ENCODE results near the gene BCL2L12. TPM values are rescaled to one million over a fixed set of nuclear protein-coding genes. Genes with fewer than 3 reads are reported as not detected.

BCL2L12 gene
- polyA plus RNA-seq, 1 of the 3 experiments (the other 2 are of a cell fraction): 27.9 TPM

- no peaks in the 10 kb centered on the region for H3K79me2 ChIP-seq (ENCODE audit: insufficient read depth)
- H3K4me3 ChIP-seq (ENCODE audit: low read depth in 2 of 2, low read length in 1 of 2): no peak overlapping the region
- no peaks in the 10 kb centered on the region for H3K9me3 ChIP-seq
- H3K9ac ChIP-seq: no peak overlapping the region
- ChIA-PET CTCF (interaction anchor here (1.5 to 5.5 kb wide), 3 partner anchors 16 to 20 kb away, joined by 4 to 26 read pairs (median 5); no protein-coding TSS in a partner anchor), POLR2A (interaction anchor here (2.1 kb wide), 1 partner anchor 8 kb away, joined by 6 read pairs; no protein-coding TSS in a partner anchor)
- no peak overlapping the region for H3K4me2 ChIP-seq
- TF ChIP-seq SMC3 (IDR thresholded peaks at IDR 0.05; ENCODE audit: low read depth, low read length): no peak
- no peak for TF ChIP-seq TCF12 (IDR thresholded peaks at IDR 0.05)
- TF ChIP-seq JUND (IDR thresholded peaks at IDR 0.05): no peak
- no peak for TF ChIP-seq POLR2AphosphoS5 (IDR thresholded peaks at IDR 0.05; ENCODE audit: low read depth, low read length)
- TF ChIP-seq RXRA (IDR thresholded peaks at IDR 0.05; ENCODE audit: borderline replicate concordance, low read depth): no peak
- no peak for TF ChIP-seq CHD2 (IDR thresholded peaks at IDR 0.05; ENCODE audit: low read length, partially characterized antibody)
- H3K9me2 ChIP-seq: no peaks in the 10 kb centered on the region
- H3K4me1 ChIP-seq (ENCODE audit: control insufficient read depth in 1 of 2, insufficient read depth in 2 of 2, low read depth in 1 of 2, low read length in 1 of 2): no peaks in the 10 kb centered on the region
- H3F3A ChIP-seq (replicated peaks; ENCODE audit: insufficient read depth): peaks cover 10% of the 10 kb centered on the region
- no peak for DNase-seq
- 0 out of 2 replicates have a peak, but pooled peaks cover 7% of the 10 kb centered on the region for H4K20me1 ChIP-seq (ENCODE audit: insufficient read depth)
- H3K27me3 ChIP-seq (ENCODE audit: insufficient read depth): no peaks in the 10 kb centered on the region
- H3K36me3 ChIP-seq (replicated peaks in 1 of 2; ENCODE audit: control insufficient read depth in 1 of 2, insufficient read depth in 2 of 2, low read length in 1 of 2): peaks cover 19 to 73% of the 10 kb centered on the region in 2 experiments
- no peak overlapping the region for H2AFZ ChIP-seq (ENCODE audit: low read depth)
- H3K27ac ChIP-seq (ENCODE audit: low read depth in 2 of 2, low read length in 1 of 2): no peak overlapping the region
- WGBS (ENCODE audit: low lambda C conversion rate): 90% methylated on average over 11 of the region's 17 CpGs
Observed at GRCh38 chr19:49656456-49657109, 9.2 kb upstream of the BCL2L12 start.

DNA sequence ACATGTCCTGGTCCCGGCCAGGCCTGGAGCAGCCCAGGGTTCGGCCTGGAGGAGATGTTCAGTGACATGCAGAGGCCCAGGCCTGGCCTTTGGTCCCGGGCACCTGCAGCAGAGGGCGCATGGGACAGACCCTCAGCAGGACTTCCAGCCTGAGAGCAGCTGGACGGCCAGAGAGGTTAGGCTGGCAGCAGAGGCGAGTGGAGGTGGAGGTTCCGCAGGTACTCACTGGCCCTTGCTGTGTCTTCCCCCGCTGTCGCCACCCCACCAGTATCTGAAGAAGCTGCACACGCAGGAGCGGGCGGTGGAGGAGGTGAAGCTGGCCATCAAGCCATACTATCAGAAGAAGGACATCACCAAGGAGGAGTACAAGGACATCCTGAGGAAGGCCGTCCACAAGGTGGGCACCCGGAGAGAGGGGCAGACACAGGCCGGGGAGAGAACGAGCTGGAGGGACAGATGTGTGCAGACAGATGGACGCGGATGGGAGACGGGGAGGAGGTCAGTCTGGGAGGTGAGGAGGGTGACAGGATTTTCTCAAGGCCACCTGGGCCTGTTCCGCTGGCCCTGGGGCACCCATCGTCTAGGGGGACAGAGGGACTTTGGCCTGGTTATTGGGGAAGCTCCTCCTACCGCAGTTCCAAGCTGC lies 8.1 kb upstream of the BCL2L12 start:
- Histone ChIP-seq H3K4me1 (ENCODE audit: control insufficient read depth in 1 of 2, insufficient read depth in 2 of 2, low read depth in 1 of 2, low read length in 1 of 2) (no peaks in the 10 kb centered on the region), H3K9me2 (no peaks in the 10 kb centered on the region), H3K27me3 (ENCODE audit: insufficient read depth) (no peaks in the 10 kb centered on the region), H3K27ac (ENCODE audit: low read depth in 2 of 2, low read length in 1 of 2) (no peak overlapping the region), H3F3A (replicated peaks; ENCODE audit: insufficient read depth) (peaks cover 10% of the 10 kb centered on the region), H3K9me3 (no peaks in the 10 kb centered on the region), H3K9ac (no peak overlapping the region), H3K36me3 (replicated peaks in 1 of 2; ENCODE audit: control insufficient read depth in 1 of 2, insufficient read depth in 2 of 2, low read length in 1 of 2) (peaks cover 21 to 79% of the 10 kb centered on the region in 2 experiments), H3K79me2 (ENCODE audit: insufficient read depth) (no peaks in the 10 kb centered on the region), H3K4me2 (no peak overlapping the region), H3K4me3 (ENCODE audit: low read depth in 2 of 2, low read length in 1 of 2) (no peak overlapping the region), H2AFZ (ENCODE audit: low read depth) (no peak overlapping the region), H4K20me1 (ENCODE audit: insufficient read depth) (0 out of 2 replicates have a peak, but pooled peaks cover 7% of the 10 kb centered on the region)
- DNase-seq: no peak
- POLR2A ChIA-PET: interaction anchor here (1.6 kb wide), 1 partner anchor 10 kb away, joined by 8 read pairs; no protein-coding TSS in a partner anchor
- CTCF ChIA-PET: interaction anchor here (0.7 to 5.5 kb wide), 4 partner anchors 14 to 23 kb away, joined by 3 to 26 read pairs (median 4); no protein-coding TSS in a partner anchor
- WGBS (ENCODE audit: low lambda C conversion rate): 93% methylated on average over 19 of the region's 22 CpGs
- TF ChIP-seq EZH2phosphoT487 (IDR thresholded peaks at IDR 0.05; ENCODE audit: borderline replicate concordance, low read depth): no peak
- TF ChIP-seq, protein P1, sequence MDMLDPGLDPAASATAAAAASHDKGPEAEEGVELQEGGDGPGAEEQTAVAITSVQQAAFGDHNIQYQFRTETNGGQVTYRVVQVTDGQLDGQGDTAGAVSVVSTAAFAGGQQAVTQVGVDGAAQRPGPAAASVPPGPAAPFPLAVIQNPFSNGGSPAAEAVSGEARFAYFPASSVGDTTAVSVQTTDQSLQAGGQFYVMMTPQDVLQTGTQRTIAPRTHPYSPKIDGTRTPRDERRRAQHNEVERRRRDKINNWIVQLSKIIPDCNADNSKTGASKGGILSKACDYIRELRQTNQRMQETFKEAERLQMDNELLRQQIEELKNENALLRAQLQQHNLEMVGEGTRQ (IDR thresholded peaks at IDR 0.05; ENCODE audit: borderline replicate concordance, low read depth, low read length): no peak

- peaks cover 24 to 78% of the 10 kb centered on the region in 2 experiments for H3K36me3 ChIP-seq (replicated peaks in 1 of 2; ENCODE audit: control insufficient read depth in 1 of 2, insufficient read depth in 2 of 2, low read length in 1 of 2)
- no peak overlapping the region for H3K4me3 ChIP-seq (ENCODE audit: low read depth in 2 of 2, low read length in 1 of 2)
- H3F3A ChIP-seq (replicated peaks; ENCODE audit: insufficient read depth): peaks cover 10% of the 10 kb centered on the region
- ChIA-PET POLR2A (interaction anchor here (0.9 to 1.6 kb wide), 2 partner anchors 10 to 16 kb away, joined by 3 to 8 read pairs; partner anchors contain the start of gene SCAF1), CTCF (interaction anchor here (0.7 to 5.5 kb wide), 3 partner anchors 14 to 23 kb away, joined by 3 to 26 read pairs (median 5); no protein-coding TSS in a partner anchor)
- no peak overlapping the region for H3K9ac ChIP-seq
- WGBS (ENCODE audit: low lambda C conversion rate): 94% methylated on average over 11 of the region's 15 CpGs
- DNase-seq: no peak
- no peak overlapping the region for H3K4me2 ChIP-seq
- no peaks in the 10 kb centered on the region for H3K9me3 ChIP-seq
- H3K9me2 ChIP-seq: no peaks in the 10 kb centered on the region
- H2AFZ ChIP-seq (ENCODE audit: low read depth): no peak overlapping the region
- H3K27ac ChIP-seq (ENCODE audit: low read depth in 2 of 2, low read length in 1 of 2): no peak overlapping the region
- H3K79me2 ChIP-seq (ENCODE audit: insufficient read depth): no peaks in the 10 kb centered on the region
- no peaks in the 10 kb centered on the region for H3K27me3 ChIP-seq (ENCODE audit: insufficient read depth)
- H3K4me1 ChIP-seq (ENCODE audit: control insufficient read depth in 1 of 2, insufficient read depth in 2 of 2, low read depth in 1 of 2, low read length in 1 of 2): peaks cover 0 to under 1% of the 10 kb centered on the region in 2 experiments; a peak in 1 of 4 replicates
- 0 out of 2 replicates have a peak, but pooled peaks cover 7% of the 10 kb centered on the region for H4K20me1 ChIP-seq (ENCODE audit: insufficient read depth)
- TF ChIP-seq SMC3 (IDR thresholded peaks at IDR 0.05; ENCODE audit: low read depth, low read length) (no peak), USF1 (IDR thresholded peaks at IDR 0.05; ENCODE audit: borderline replicate concordance, low read depth) (no peak), GATA2 (CRISPR knock-in tag; IDR thresholded peaks at IDR 0.05) (no peak), GABPA (IDR thresholded peaks at IDR 0.05; ENCODE audit: low read depth) (no peak)
- TF ChIP-seq, protein P2, sequence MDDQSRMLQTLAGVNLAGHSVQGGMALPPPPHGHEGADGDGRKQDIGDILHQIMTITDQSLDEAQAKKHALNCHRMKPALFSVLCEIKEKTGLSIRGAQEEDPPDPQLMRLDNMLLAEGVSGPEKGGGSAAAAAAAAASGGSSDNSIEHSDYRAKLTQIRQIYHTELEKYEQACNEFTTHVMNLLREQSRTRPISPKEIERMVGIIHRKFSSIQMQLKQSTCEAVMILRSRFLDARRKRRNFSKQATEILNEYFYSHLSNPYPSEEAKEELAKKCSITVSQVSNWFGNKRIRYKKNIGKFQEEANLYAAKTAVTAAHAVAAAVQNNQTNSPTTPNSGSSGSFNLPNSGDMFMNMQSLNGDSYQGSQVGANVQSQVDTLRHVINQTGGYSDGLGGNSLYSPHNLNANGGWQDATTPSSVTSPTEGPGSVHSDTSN (IDR thresholded peaks at IDR 0.05): no peak
- TF ChIP-seq, protein P3, sequence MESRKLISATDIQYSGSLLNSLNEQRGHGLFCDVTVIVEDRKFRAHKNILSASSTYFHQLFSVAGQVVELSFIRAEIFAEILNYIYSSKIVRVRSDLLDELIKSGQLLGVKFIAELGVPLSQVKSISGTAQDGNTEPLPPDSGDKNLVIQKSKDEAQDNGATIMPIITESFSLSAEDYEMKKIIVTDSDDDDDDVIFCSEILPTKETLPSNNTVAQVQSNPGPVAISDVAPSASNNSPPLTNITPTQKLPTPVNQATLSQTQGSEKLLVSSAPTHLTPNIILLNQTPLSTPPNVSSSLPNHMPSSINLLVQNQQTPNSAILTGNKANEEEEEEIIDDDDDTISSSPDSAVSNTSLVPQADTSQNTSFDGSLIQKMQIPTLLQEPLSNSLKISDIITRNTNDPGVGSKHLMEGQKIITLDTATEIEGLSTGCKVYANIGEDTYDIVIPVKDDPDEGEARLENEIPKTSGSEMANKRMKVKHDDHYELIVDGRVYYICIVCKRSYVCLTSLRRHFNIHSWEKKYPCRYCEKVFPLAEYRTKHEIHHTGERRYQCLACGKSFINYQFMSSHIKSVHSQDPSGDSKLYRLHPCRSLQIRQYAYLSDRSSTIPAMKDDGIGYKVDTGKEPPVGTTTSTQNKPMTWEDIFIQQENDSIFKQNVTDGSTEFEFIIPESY (IDR thresholded peaks at IDR 0.05; ENCODE audit: borderline replicate concordance, low read depth): no peak
- TF ChIP-seq, protein P4, sequence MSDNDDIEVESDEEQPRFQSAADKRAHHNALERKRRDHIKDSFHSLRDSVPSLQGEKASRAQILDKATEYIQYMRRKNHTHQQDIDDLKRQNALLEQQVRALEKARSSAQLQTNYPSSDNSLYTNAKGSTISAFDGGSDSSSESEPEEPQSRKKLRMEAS (IDR thresholded peaks at IDR 0.05; ENCODE audit: low read depth): no peak
Observed at GRCh38 chr19:49658139-49658517, 7.6 kb upstream of the BCL2L12 start.
